ENCODE data around the gene CTSC.

- TF ChIP-seq CTCF (IDR thresholded peaks at IDR 0.05) (no peak), EP300 (IDR thresholded peaks at IDR 0.05) (no peak), POLR2A (IDR thresholded peaks at IDR 0.05) (no peak)
Observed at GRCh38 chr11:88326099-88326498, 11.4 kb downstream of the CTSC start.

Measured in ovary (tissue), 3 donors.